GM12891 (cell line): Measurements from ENCODE around the gene SPP1.

ENCODE experiments used
- POLR2A ChIP-seq: IDR thresholded peaks from 2 replicates; pipeline ENCODE4 v1.6.1; 2011; ENCODE audit warnings: low read depth, low read length, control low read depth
- POLR2AphosphoS5 ChIP-seq: IDR thresholded peaks from 2 replicates; pipeline ENCODE4 v1.6.1; 2011; ENCODE audit warnings: low read depth, low read length, control low read depth

- TF ChIP-seq POLR2AphosphoS5, result no peak
- no peak for TF ChIP-seq POLR2A
Observed at GRCh38 chr4:88010966-88011365, 35.5 kb downstream of the SPP1 start.
